ENCODE measurements around the gene TSPY10.
"Not testable (repeated sequence)": the region's sequence is repeated elsewhere in the genome, so short reads cannot be mapped to it uniquely, and the experiment has no call there.

The TSPY10 gene, protein sequence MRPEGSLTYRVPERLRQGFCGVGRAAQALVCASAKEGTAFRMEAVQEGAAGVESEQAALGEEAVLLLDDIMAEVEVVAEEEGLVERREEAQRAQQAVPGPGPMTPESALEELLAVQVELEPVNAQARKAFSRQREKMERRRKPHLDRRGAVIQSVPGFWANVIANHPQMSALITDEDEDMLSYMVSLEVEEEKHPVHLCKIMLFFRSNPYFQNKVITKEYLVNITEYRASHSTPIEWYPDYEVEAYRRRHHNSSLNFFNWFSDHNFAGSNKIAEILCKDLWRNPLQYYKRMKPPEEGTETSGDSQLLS

DNA sequence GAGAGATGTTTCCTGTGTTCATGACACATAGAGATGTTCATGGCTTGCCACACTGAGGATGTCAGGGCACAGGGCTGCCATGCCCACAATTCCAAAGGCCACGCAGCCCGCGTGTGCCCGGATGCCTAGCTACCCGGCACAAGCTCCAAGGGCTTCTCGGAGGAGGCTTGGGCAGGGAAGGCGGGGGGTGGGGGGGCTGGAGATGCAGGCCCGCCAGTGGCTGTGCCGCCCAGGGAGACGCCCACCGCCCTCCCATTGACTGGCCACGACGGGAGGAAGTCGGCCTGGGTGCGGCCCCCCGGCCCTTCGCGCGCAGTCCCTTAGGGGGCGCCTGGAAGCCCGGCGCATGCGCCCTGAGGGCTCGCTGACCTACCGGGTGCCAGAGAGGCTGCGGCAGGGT, at the start of gene TSPY10:
TSS of gene TSPY10 (plus strand) at position 301 of the 400 bp plus-strand sequence. CDS start at position 347, 46 bp downstream.
- not testable (repeated sequence) for DNase-seq (ENCODE audit: low spot score)

- not testable (repeated sequence) for DNase-seq (ENCODE audit: low spot score)
These were observed 40.7 kb upstream of the TSPY10 start, which contains the start of gene TSPY9 for GRCh38 chrY:9486967-9487366. Gene TSPY9, plus strand, starts transcription at chrY:9487267. Its CDS starts 46 bp downstream, at chrY:9487313.

- not testable (repeated sequence) for DNase-seq (ENCODE audit: low spot score)
These were observed 23.3 kb upstream of the TSPY10 start for GRCh38 chrY:9504396-9504795.

- not testable (repeated sequence) for DNase-seq (ENCODE audit: low spot score)
These were observed 11.4 kb upstream of the TSPY10 start for GRCh38 chrY:9516287-9516686.
